Urinary bladder (tissue), 4 donors: ENCODE data around the gene SF3B5. TPM values are rescaled to one million over a fixed set of nuclear protein-coding genes. Genes with fewer than 3 reads are reported as not detected.
"Not testable (repeated sequence)": the region's sequence is repeated elsewhere in the genome, so short reads cannot be mapped to it uniquely, and the experiment has no call there.

Experiments used
- DNase-seq: peaks from one replicate; pipeline ENCODE4 v3.0.0-alpha.2; 2015; ENCODE audit errors: extremely low spot score
- H3K27ac ChIP-seq: one replicate; pipeline ENCODE4 v1.5.1; 2013; ENCODE audit warnings: low read depth, mild to moderate bottlenecking, moderate library complexity
- H3K36me3 ChIP-seq: one replicate; pipeline ENCODE4 v1.6.1; 2013; ENCODE audit warnings: mild to moderate bottlenecking, moderate library complexity; ENCODE audit not compliant: insufficient read depth
- H3K4me1 ChIP-seq: one replicate; pipeline ENCODE4 v1.6.1; 2013; ENCODE audit warnings: mild to moderate bottlenecking, moderate library complexity; ENCODE audit not compliant: insufficient read depth
- H3K4me3 ChIP-seq: one replicate; pipeline ENCODE4 v1.5.1; 2013; ENCODE audit warnings: low read depth, low read length
- WGBS: extraction: QIAGEN DNeasy Blood & Tissue Kit; methylation state at CpG from one replicate; pipeline ENCODE4 v1.1.7; 2013; 5-methylcytosine and 5-hydroxymethylcytosine counted together
- polyA plus RNA-seq: library from polyadenylated mRNA; stranded (reverse); fragments of 200-250 nt; gene quantifications from one replicate; pipeline ENCODE4 v1.2.3, GENCODE V29; 2013
- total RNA-seq: library from RNA; depleted of rRNA; stranded (reverse); fragments of >200 nt; gene quantifications from one replicate; pipeline ENCODE4 v1.2.3, GENCODE V29; 2014
- donor health status: healthy with polysubstance abuse.
- donor health status: healthy.

SF3B5 gene
- total and polyA plus RNA-seq, 2 donors, result 58.6 to 181 TPM

DNA sequence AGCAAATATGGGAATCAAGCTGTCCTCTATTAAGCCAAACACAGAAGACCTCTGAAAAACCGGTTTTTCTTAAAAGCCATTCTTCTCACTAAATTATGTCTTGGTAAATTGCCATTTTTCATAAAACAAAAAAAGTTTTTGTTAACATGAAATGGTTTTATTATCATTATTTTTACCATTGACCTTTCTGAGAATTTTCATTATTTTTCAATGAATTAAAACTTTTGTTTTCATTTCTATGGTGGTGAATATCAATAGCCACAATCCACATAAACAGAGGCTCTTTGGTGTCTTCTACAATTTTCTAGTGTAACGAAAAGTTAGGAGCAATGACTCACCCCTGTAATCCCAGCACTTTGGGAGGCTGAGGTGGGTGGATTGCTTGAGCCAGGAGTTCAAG, 2.1 kb downstream of the SF3B5 start:
- Histone ChIP-seq H3K27ac (no peak overlapping the region), H3K4me1 (no peaks in the 10 kb centered on the region), H3K36me3 (no peaks in the 10 kb centered on the region), H3K4me3 (no peak overlapping the region)
- WGBS, result 86% methylated on average over 2 of the region's 2 CpGs
- DNase-seq, result no peak

DNA sequence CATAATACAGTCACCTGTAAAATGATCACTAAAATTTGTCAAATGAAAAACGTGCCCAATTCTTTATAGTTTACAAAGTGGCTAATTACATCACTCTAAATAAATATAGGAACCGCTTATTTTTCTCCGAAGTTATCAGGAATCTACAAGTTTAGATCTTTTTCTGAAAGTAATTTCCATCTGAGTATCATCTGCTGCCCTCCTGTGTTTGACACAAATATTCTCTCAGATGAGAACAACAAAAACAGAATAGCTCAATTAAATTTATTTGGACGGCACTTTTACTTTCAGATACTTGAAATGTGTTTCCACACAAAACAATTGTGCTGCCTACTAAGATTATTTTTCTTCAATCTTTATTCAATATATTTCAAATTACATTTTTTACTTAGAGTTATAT, 5.0 kb downstream of the SF3B5 start:
- DNase-seq, result no peak
- 71% methylated on average over 4 of the region's 4 CpGs for WGBS
- Histone ChIP-seq H3K36me3 (no peaks in the 10 kb centered on the region), H3K4me3 (no peak overlapping the region), H3K27ac (no peak overlapping the region), H3K4me1 (no peaks in the 10 kb centered on the region)

- H3K36me3 ChIP-seq, result peaks cover 2% of the 10 kb centered on the region
- WGBS, result 73% methylated on average over 13 of the region's 13 CpGs
- no peak overlapping the region for H3K4me3 ChIP-seq
- no peak for DNase-seq
- H3K4me1 ChIP-seq, result no peaks in the 10 kb centered on the region
- no peak overlapping the region for H3K27ac ChIP-seq
Measured at GRCh38 chr6:144087789-144088426, 7.5 kb downstream of the SF3B5 start.

DNA sequence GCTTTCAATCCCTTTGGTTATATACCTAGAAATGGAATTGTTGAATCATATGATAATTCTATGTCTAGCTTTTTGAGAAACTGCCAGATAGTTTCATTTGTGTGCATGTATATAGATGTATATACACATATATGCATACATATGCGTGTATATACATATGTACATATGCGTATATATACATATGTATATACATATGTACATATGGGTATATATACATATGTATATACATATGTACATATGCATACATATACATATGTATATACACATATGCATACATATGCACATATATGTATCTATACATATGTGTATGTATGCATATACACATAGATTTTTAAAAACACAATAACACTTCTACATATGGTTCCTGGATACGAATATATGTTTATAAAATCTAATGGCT, 8.4 kb downstream of the SF3B5 start:
- 94% methylated on average over 3 of the region's 3 CpGs for WGBS
- H3K4me3 ChIP-seq, result no peak overlapping the region

GRCh38 chr6:144083172-144083571, 12.2 kb downstream of the SF3B5 start:
- H3K27ac ChIP-seq, result no peak overlapping the region
- no peaks in the 10 kb centered on the region for H3K4me1 ChIP-seq
- peaks cover 2% of the 10 kb centered on the region for H3K36me3 ChIP-seq
- DNase-seq, result no peak
- H3K4me3 ChIP-seq, result no peak overlapping the region
- WGBS, result 90% methylated on average over 1 of the region's 1 CpG

More for the DNA sequence above, 8.4 kb downstream of the SF3B5 start:
- DNase-seq, result no peak
- H3K4me1 ChIP-seq, result no peaks in the 10 kb centered on the region
- no peak overlapping the region for H3K27ac ChIP-seq
- H3K36me3 ChIP-seq, result peaks cover 2% of the 10 kb centered on the region

DNA sequence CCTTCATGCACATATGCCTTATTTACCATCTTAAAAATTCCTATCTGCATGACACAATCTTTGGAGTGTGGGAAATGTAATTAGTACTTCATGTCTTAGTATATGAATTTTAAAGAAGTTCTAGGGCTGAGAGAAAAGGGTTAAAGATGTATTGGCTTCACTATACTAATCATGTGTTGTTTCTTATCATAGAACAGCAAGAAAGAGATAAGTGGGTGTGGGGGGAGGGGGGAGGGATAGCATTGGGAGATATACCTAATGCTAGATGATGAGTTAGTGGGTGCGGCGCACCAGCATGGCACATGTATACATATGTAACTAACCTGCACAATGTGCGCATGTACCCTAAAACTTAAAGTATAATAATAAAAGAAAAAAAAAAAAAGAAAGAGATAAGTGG, 13.0 kb downstream of the SF3B5 start:
- DNase-seq, H3K4me1 ChIP-seq, H3K36me3 ChIP-seq, H3K4me3 ChIP-seq, H3K27ac ChIP-seq: not testable (repeated sequence)
- WGBS, result 0% methylated on average over 1 of the region's 3 CpGs

GRCh38 chr6:144077871-144078270, 17.5 kb downstream of the SF3B5 start:
- Histone ChIP-seq H3K4me1 (no peaks in the 10 kb centered on the region), H3K4me3 (no peak overlapping the region), H3K36me3 (no peaks in the 10 kb centered on the region), H3K27ac (no peak overlapping the region)
- no peak for DNase-seq
- 81% methylated on average over 2 of the region's 2 CpGs for WGBS

GRCh38 chr6:144075875-144076274, 19.5 kb downstream of the SF3B5 start:
- Histone ChIP-seq H3K36me3 (no peaks in the 10 kb centered on the region), H3K27ac (no peak overlapping the region), H3K4me1 (no peaks in the 10 kb centered on the region), H3K4me3 (no peak overlapping the region)
- 88% methylated on average over 1 of the region's 1 CpG for WGBS
- DNase-seq, result no peak

GRCh38 chr6:144075187-144075586, 20.2 kb downstream of the SF3B5 start:
- H3K4me1 ChIP-seq, result no peaks in the 10 kb centered on the region
- no peak overlapping the region for H3K4me3 ChIP-seq
- no peak overlapping the region for H3K27ac ChIP-seq
- DNase-seq, result no peak
- 75% methylated on average over 3 of the region's 3 CpGs for WGBS
- H3K36me3 ChIP-seq, result no peaks in the 10 kb centered on the region

DNA sequence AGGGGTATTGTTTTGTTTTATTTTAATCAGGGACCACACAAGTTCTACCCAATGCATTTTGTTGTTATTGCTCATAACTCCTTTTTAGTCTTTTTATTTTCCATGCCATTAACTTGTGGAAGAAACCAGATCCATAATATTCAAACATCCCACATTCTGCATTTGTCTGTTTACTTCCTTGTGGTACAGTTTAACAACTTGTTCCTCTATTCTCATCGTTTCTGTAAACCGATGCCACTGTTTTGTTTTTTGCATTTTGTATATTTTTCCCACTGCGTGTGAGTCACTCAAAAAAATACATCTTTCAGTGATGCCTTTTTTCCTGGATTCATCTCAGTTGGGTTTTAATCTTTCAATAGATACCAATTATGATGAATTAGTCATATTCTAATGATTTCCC, 22.3 kb downstream of the SF3B5 start:
- WGBS, result 49% methylated on average over 3 of the region's 3 CpGs
- H3K4me1 ChIP-seq, result no peaks in the 10 kb centered on the region
- no peak for DNase-seq
- no peak overlapping the region for H3K27ac ChIP-seq
- H3K4me3 ChIP-seq, result no peak overlapping the region
- no peaks in the 10 kb centered on the region for H3K36me3 ChIP-seq

- Histone ChIP-seq H3K27ac (no peak overlapping the region), H3K4me1 (no peaks in the 10 kb centered on the region), H3K36me3 (no peaks in the 10 kb centered on the region), H3K4me3 (no peak overlapping the region)
- WGBS, result 76% methylated on average over 3 of the region's 3 CpGs
- no peak for DNase-seq
Measured at GRCh38 chr6:144069506-144069905, 25.9 kb downstream of the SF3B5 start.

GRCh38 chr6:144068794-144069193, 26.6 kb downstream of the SF3B5 start:
- H3K27ac ChIP-seq, result no peak overlapping the region
- no peaks in the 10 kb centered on the region for H3K36me3 ChIP-seq
- no peak for DNase-seq
- H3K4me1 ChIP-seq, result no peaks in the 10 kb centered on the region
- no peak overlapping the region for H3K4me3 ChIP-seq
- 88% methylated on average over 3 of the region's 3 CpGs for WGBS

DNA sequence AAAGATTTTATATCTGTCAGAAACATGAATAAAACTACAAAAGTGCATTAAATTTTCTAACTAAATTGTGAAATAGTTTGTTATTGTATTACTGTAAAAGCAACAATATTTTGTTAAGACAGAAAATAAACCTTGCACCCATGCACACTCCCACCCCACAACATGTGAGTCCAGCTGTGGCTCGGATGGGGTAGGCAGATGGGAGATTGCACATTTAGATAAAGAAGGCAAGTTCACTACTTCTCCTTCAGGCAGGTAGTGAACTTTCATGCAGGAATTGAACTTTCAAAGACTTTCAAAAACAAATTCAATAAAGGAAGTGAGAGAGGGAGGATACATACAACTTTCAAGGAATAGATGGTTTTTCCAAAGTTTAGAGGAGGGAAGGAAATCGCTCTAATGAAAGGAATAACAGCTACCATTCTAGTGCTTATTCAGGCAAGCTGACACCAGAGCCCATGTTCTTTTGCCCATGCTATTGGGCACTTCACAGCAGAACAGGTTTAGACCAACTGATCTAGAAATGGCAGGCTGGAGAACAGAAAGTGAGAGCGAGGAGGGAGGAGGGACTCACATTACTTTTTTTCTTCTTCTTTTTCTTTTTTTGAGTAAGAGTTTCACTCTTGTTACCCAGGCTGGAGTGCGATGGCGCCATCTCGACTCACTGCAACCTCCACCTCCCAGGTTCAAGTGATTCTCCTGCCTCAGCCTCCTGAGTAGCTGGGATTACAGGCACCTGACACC, 28.5 kb downstream of the SF3B5 start:
- H3K4me3 ChIP-seq, result no peak overlapping the region
- no peak for DNase-seq
- no peaks in the 10 kb centered on the region for H3K36me3 ChIP-seq
- 73% methylated on average over 6 of the region's 6 CpGs for WGBS
- no peak overlapping the region for H3K27ac ChIP-seq
- H3K4me1 ChIP-seq, result no peaks in the 10 kb centered on the region

DNA sequence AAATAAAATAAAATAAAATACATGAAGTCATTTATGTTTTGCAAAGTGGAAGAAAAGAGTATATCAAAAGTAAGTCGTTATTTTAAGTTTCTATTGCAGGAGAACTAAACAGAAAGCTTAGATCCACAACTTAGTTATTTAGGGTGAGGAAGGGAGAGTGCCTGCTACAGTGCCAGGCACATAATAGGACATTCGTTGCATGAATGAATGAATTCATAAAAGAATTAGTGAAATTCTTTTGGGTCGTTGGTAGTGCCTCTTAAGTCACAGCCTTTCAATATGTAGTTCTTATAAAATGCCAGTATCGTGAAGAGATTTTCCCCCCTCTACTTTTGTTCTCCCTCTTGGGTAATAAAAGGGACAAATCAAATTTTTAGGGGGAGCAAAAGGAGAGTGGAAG, 29.1 kb downstream of the SF3B5 start:
- WGBS, result 65% methylated on average over 4 of the region's 4 CpGs
- no peaks in the 10 kb centered on the region for H3K36me3 ChIP-seq
- H3K4me3 ChIP-seq, result no peak overlapping the region
- no peak overlapping the region for H3K27ac ChIP-seq
- no peaks in the 10 kb centered on the region for H3K4me1 ChIP-seq
- DNase-seq, result no peak
